Measurements from ENCODE around the gene MT1G. TPM values are rescaled to one million over a fixed set of nuclear protein-coding genes. Genes with fewer than 3 reads are reported as not detected.

The MT1G gene
- total RNA-seq, 1 donor from 2014 or later = not detected

GRCh38 chr16:56632156-56632847 lies 35.6 kb downstream of the MT1G start, which contains the start of gene MT1M:
MT1M (plus strand) TSS chr16:56632659; CDS start chr16:56632732, 73 bp downstream.
- no peak for DNase-seq
- H3K4me3 Mint-ChIP-seq (ENCODE audit: unreplicated experiment) = peak within 1 kb of the TSS; percentile 85
- H3K4me1 Mint-ChIP-seq (ENCODE audit: low read depth, unreplicated experiment) = peaks cover 11% of the 10 kb centered on the region
- no peak for TF ChIP-seq CTCF (IDR thresholded peaks at IDR 0.05; ENCODE audit: partially characterized antibody, unreplicated experiment)
- peaks cover 28% of the 10 kb centered on the region for H3K27me3 Mint-ChIP-seq (ENCODE audit: unreplicated experiment)
- no peak within 1 kb of the TSS for H3K27ac Mint-ChIP-seq (ENCODE audit: unreplicated experiment)
- peaks cover 9% of the 10 kb centered on the region for H3K9me3 Mint-ChIP-seq (ENCODE audit: unreplicated experiment)
- H3K36me3 Mint-ChIP-seq (ENCODE audit: unreplicated experiment) = no peaks in the 10 kb centered on the region

- Mint-ChIP-seq H3K27ac (ENCODE audit: unreplicated experiment) (no peak overlapping the region), H3K4me1 (ENCODE audit: low read depth, unreplicated experiment) (peaks cover 11% of the 10 kb centered on the region), H3K4me3 (ENCODE audit: unreplicated experiment) (peak overlapping the region; percentile 85), H3K9me3 (ENCODE audit: unreplicated experiment) (peaks cover 9% of the 10 kb centered on the region), H3K27me3 (ENCODE audit: unreplicated experiment) (peaks cover 30% of the 10 kb centered on the region), H3K36me3 (ENCODE audit: unreplicated experiment) (no peaks in the 10 kb centered on the region)
- TF ChIP-seq CTCF (IDR thresholded peaks at IDR 0.05; ENCODE audit: partially characterized antibody, unreplicated experiment) = no peak
- no peak for DNase-seq
Measured at GRCh38 chr16:56631832-56632155, 36.1 kb downstream of the MT1G start.

- Mint-ChIP-seq H3K4me3 (ENCODE audit: unreplicated experiment) (no peak overlapping the region), H3K9me3 (ENCODE audit: unreplicated experiment) (peaks cover 9% of the 10 kb centered on the region), H3K27me3 (ENCODE audit: unreplicated experiment) (peaks cover 31% of the 10 kb centered on the region), H3K36me3 (ENCODE audit: unreplicated experiment) (no peaks in the 10 kb centered on the region), H3K4me1 (ENCODE audit: low read depth, unreplicated experiment) (peaks cover 11% of the 10 kb centered on the region), H3K27ac (ENCODE audit: unreplicated experiment) (no peak overlapping the region)
- DNase-seq = no peak
- TF ChIP-seq CTCF (IDR thresholded peaks at IDR 0.05; ENCODE audit: partially characterized antibody, unreplicated experiment) = no peak
Measured at GRCh38 chr16:56631197-56631596, 36.7 kb downstream of the MT1G start.

- no peaks in the 10 kb centered on the region for H3K36me3 Mint-ChIP-seq (ENCODE audit: unreplicated experiment)
- H3K4me3 Mint-ChIP-seq (ENCODE audit: unreplicated experiment) = no peak overlapping the region
- peaks cover 9% of the 10 kb centered on the region for H3K9me3 Mint-ChIP-seq (ENCODE audit: unreplicated experiment)
- H3K27me3 Mint-ChIP-seq (ENCODE audit: unreplicated experiment) = peaks cover 32% of the 10 kb centered on the region
- H3K27ac Mint-ChIP-seq (ENCODE audit: unreplicated experiment) = no peak overlapping the region
- H3K4me1 Mint-ChIP-seq (ENCODE audit: low read depth, unreplicated experiment) = peaks cover 15% of the 10 kb centered on the region
- no peak for TF ChIP-seq CTCF (IDR thresholded peaks at IDR 0.05; ENCODE audit: partially characterized antibody, unreplicated experiment)
- no peak for DNase-seq
Measured at GRCh38 chr16:56630134-56630533, 37.7 kb downstream of the MT1G start.

GRCh38 chr16:56629531-56629930 lies 38.3 kb downstream of the MT1G start:
- H3K27me3 Mint-ChIP-seq (ENCODE audit: unreplicated experiment) = peaks cover 31% of the 10 kb centered on the region
- no peak overlapping the region for H3K4me3 Mint-ChIP-seq (ENCODE audit: unreplicated experiment)
- no peak for DNase-seq
- no peaks in the 10 kb centered on the region for H3K36me3 Mint-ChIP-seq (ENCODE audit: unreplicated experiment)
- TF ChIP-seq CTCF (IDR thresholded peaks at IDR 0.05; ENCODE audit: partially characterized antibody, unreplicated experiment) = no peak
- H3K27ac Mint-ChIP-seq (ENCODE audit: unreplicated experiment) = no peak overlapping the region
- peaks cover 11% of the 10 kb centered on the region for H3K4me1 Mint-ChIP-seq (ENCODE audit: low read depth, unreplicated experiment)
- H3K9me3 Mint-ChIP-seq (ENCODE audit: unreplicated experiment) = peaks cover 5% of the 10 kb centered on the region
